ENCODE measurements around the gene PCSK4. TPM values are rescaled to one million over a fixed set of nuclear protein-coding genes. Genes with fewer than 3 reads are reported as not detected.

Gene PCSK4
- total and polyA plus RNA-seq, 10 of the 15 experiments (the other 5 are each of a cell fraction or from before 2014, with no cell fraction given): 0.27 to 0.99 (median 0.40) TPM; not detected in 3

DNA sequence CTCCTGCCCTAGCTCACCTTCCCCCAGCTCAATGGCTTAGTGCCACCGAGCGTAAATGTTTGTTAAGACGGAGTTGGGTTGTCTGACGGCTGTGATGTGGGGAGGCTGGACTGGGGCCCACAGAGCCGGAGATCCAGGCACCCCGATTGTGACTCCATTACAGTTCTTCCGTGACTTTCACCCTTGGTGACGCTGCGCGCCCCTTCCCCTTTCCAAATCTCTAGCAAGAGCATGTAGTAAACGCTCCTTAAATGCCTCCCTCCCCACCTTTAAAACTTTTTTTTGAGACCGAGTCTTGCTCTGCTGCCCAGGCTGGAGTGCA is 1.7 kb upstream of the PCSK4 start (continued):
- TF ChIP-seq PML (IDR thresholded peaks at IDR 0.05; ENCODE audit: low read length) (no peak), MTA3 (IDR thresholded peaks at IDR 0.05; ENCODE audit: borderline replicate concordance, low read length) (no peak)

GRCh38 chr19:1491114-1491848 is 1.1 kb upstream of the PCSK4 start, which contains the start of gene REEP6:
Gene REEP6 (plus strand): TSS chr19:1491181. CDS start chr19:1491270, 89 bp downstream.
- no peaks in the 10 kb centered on the region for H3K9me3 ChIP-seq (replicated peaks; ENCODE audit: control insufficient read depth, insufficient read depth, low read length)
- DNase-seq (ENCODE audit: low read depth, low spot score) (no peak), ATAC-seq (no peak), FAIRE-seq (no peak)
- peak within 1 kb of the TSS; percentile 52; the same call in 1 of the 2 replicates for H3K9ac ChIP-seq (ENCODE audit: control insufficient read depth, insufficient read depth, low read length)
- WGBS (ENCODE audit: insufficient coverage, insufficient replicate concordance, low lambda C conversion rate, missing lambda C conversion rate): 27% methylated on average over 50 of the region's 73 CpGs
- no peaks in the 10 kb centered on the region; a peak in 1 of 4 replicates for H3K27me3 ChIP-seq (replicated peaks in 1 of 2; ENCODE audit: control insufficient read depth in 2 of 2, insufficient read depth in 2 of 2, low read length in 1 of 2)
- ChIA-PET POLR2A (interaction anchor here (0.6 to 1.3 kb wide), 3 partner anchors 14 to 102 kb away, joined by 3 to 5 read pairs (median 3); partner anchors contain the start of gene MBD3), CTCF (interaction anchor here (1.0 kb wide), 1 partner anchor 55 kb away, joined by 3 read pairs; no protein-coding TSS in a partner anchor), RAD21 (ENCODE audit: unreplicated experiment) (interaction anchor here (0.9 kb wide), 1 partner anchor 158 kb away, joined by 3 read pairs; no protein-coding TSS in a partner anchor), SMC1A (ENCODE audit: uncharacterized antibody, unreplicated experiment) (interaction anchor here (0.6 kb wide), 1 partner anchor 11 kb away, joined by 3 read pairs; no protein-coding TSS in a partner anchor)
- peak within 1 kb of the TSS; percentile 87 for H3K4me2 ChIP-seq (ENCODE audit: control insufficient read depth, insufficient read depth)
- BruUV-seq (replicated peaks): no TSS peak
- peak within 1 kb of the TSS; percentile 65; the same call in 1 of the 2 replicates for H3K4me3 ChIP-seq
- H3K27ac ChIP-seq (ENCODE audit: control insufficient read depth, insufficient read depth): no peak within 1 kb of the TSS
- TF ChIP-seq GATAD2B (conservative IDR thresholded peaks at IDR 0.05; ENCODE audit: low read depth): peak; percentile 89
- peak in 1 of 2 experiments; percentile 70; a peak in 2 of 4 replicates for TF ChIP-seq BHLHE40 (IDR thresholded peaks at IDR 0.05; ENCODE audit: borderline replicate concordance in 1 of 2, low read depth in 2 of 2, low read length in 1 of 2)
- peak; percentile 53; the same call in 1 of the 2 replicates for TF ChIP-seq BACH1 (IDR thresholded peaks at IDR 0.05; ENCODE audit: borderline replicate concordance)
- peak; percentile 62 for TF ChIP-seq IKZF1 (conservative IDR thresholded peaks at IDR 0.05)
- TF ChIP-seq EGR1 (IDR thresholded peaks at IDR 0.05; ENCODE audit: borderline replicate concordance in 1 of 2, low read depth in 2 of 2, low read length in 2 of 2): peak in 1 of 2 experiments; percentile 58; a peak in 1 of 3 replicates
- TF ChIP-seq DPF2 (IDR thresholded peaks at IDR 0.05): peak; percentile 51; the same call in 1 of the 2 replicates
- TF ChIP-seq NR2F1 (conservative IDR thresholded peaks at IDR 0.05): 0 out of 2 replicates have a peak, but pooled peaks have one; percentile 26
- TF ChIP-seq NKRF (conservative IDR thresholded peaks at IDR 0.05): peak; percentile 53; the same call in 1 of the 2 replicates
- TF ChIP-seq ZNF274 (IDR thresholded peaks at IDR 0.05; ENCODE audit: insufficient read depth, insufficient read length): no peak
- TF ChIP-seq SMARCA5 (IDR thresholded peaks at IDR 0.05): 0 out of 2 replicates have a peak, but pooled peaks have one; percentile 42
- peak; percentile 51; the same call in 1 of the 2 replicates for TF ChIP-seq POLR2A (IDR thresholded peaks at IDR 0.05; ENCODE audit: low read depth, low read length)
- peak; percentile 96 for TF ChIP-seq LARP7 (IDR thresholded peaks at IDR 0.05)
- no peak for TF ChIP-seq CHD1 (IDR thresholded peaks at IDR 0.05; ENCODE audit: low read depth, low read length)
- no peak for TF ChIP-seq TCF7 (IDR thresholded peaks at IDR 0.05; ENCODE audit: borderline replicate concordance)
- no peaks in the 10 kb centered on the region for H3K36me3 ChIP-seq (ENCODE audit: control insufficient read depth in 2 of 2, insufficient read depth in 2 of 2, low read length in 1 of 2)
- no peaks in the 10 kb centered on the region for H3K79me2 ChIP-seq (ENCODE audit: control insufficient read depth, insufficient read depth, low read length)
- in situ Hi-C loops (cut with MboI) (no loop called here), intact Hi-C loops (cut with micrococcal nuclease; ENCODE audit: unreplicated experiment) (no loop called here)
- no peaks in the 10 kb centered on the region for H4K20me1 ChIP-seq (ENCODE audit: control insufficient read depth, insufficient read depth)
- peak within 1 kb of the TSS; percentile 89 for H2AFZ ChIP-seq (ENCODE audit: control insufficient read depth, low read depth, low read length)
- H3K4me1 ChIP-seq (ENCODE audit: control insufficient read depth, insufficient read depth, low read length): no peaks in the 10 kb centered on the region; the same call in 1 of the 2 replicates

All from GM12878 (cell line).